Spleen (tissue), 7 donors: ENCODE data around the gene GPR152.

Source experiments
- POLR2A ChIP-seq, 3 donors: fragments of 450-650 bp; IDR thresholded peaks; one replicate each; pipeline ENCODE4 v1.5.1; 2017; ENCODE audit warnings: antibody characterized with exemption in 3 of 3, mild to moderate bottlenecking in 1 of 3
- TF ChIP-seq, protein P1 (sequence below), 11 experiments: fragments of 200-600 bp in 7 of 11; fragments of 450-650 bp in 4 of 11; sonication (generic) in 4 of 11; IDR thresholded peaks in 8 of 11; conservative IDR thresholded peaks in 3 of 11; 1 replicate in 7 of 11; 2 replicates in 4 of 11; pipeline versions ENCODE4 v1.4.0 to v1.8.0; 2016 to 2021; ENCODE audit warnings: antibody characterized with exemption in 11 of 11, inconsistent platforms in 4 of 11, mild to moderate bottlenecking in 1 of 11
- donor health status: DM: no; HTN: no; CAD: no; lungs with moderate emphysema.
- donor health status: DM: no; HTN: no; CAD: no.
- donor health status: DM: no; HTN: no; CAD: no.

GRCh38 chr11:67436459-67437081 is 16.0 kb downstream of the GPR152 start:
- TF ChIP-seq, protein P1, sequence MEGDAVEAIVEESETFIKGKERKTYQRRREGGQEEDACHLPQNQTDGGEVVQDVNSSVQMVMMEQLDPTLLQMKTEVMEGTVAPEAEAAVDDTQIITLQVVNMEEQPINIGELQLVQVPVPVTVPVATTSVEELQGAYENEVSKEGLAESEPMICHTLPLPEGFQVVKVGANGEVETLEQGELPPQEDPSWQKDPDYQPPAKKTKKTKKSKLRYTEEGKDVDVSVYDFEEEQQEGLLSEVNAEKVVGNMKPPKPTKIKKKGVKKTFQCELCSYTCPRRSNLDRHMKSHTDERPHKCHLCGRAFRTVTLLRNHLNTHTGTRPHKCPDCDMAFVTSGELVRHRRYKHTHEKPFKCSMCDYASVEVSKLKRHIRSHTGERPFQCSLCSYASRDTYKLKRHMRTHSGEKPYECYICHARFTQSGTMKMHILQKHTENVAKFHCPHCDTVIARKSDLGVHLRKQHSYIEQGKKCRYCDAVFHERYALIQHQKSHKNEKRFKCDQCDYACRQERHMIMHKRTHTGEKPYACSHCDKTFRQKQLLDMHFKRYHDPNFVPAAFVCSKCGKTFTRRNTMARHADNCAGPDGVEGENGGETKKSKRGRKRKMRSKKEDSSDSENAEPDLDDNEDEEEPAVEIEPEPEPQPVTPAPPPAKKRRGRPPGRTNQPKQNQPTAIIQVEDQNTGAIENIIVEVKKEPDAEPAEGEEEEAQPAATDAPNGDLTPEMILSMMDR (IDR thresholded peaks at IDR 0.05 in 8 of 11, conservative IDR thresholded peaks at IDR 0.05 in 3 of 11): no peak
- no peak for TF ChIP-seq POLR2A (IDR thresholded peaks at IDR 0.05)
